ENCODE measurements around the gene PDLIM5. TPM values are rescaled to one million over a fixed set of nuclear protein-coding genes. Genes with fewer than 3 reads are reported as not detected.

PDLIM5 gene
- total RNA-seq, 2 donors from 2014 or later = 129 to 168 TPM

- Histone ChIP-seq H3K9ac (ENCODE audit: low read depth in 2 of 2, low read length in 2 of 2) (no peak overlapping the region), H3K4me3 (no peak overlapping the region), H3K9me3 (no peaks in the 10 kb centered on the region), H3K27ac (no peak overlapping the region), H3K27me3 (no peaks in the 10 kb centered on the region), H3K4me1 (peaks cover 7% of the 10 kb centered on the region), H3K36me3 (no peaks in the 10 kb centered on the region)
- no peak for DNase-seq
- intact Hi-C loops (cut with DNase I) = no loop called here
- no peak for TF ChIP-seq CTCF (IDR thresholded peaks at IDR 0.05)
These were observed 114.7 kb downstream of the PDLIM5 start for GRCh38 chr4:94566420-94566819.

- no peaks in the 10 kb centered on the region for H3K27me3 ChIP-seq
- H3K27ac ChIP-seq = no peak overlapping the region
- no peaks in the 10 kb centered on the region for H3K9me3 ChIP-seq
- intact Hi-C loops (cut with DNase I) = no loop called here
- H3K9ac ChIP-seq (ENCODE audit: low read depth in 2 of 2, low read length in 2 of 2) = no peak overlapping the region
- TF ChIP-seq CTCF (IDR thresholded peaks at IDR 0.05) = no peak
- DNase-seq = no peak
- no peak overlapping the region for H3K4me3 ChIP-seq
- peaks cover 3% of the 10 kb centered on the region for H3K4me1 ChIP-seq
- no peaks in the 10 kb centered on the region for H3K36me3 ChIP-seq
These were observed 116.1 kb downstream of the PDLIM5 start for GRCh38 chr4:94567811-94568210.

GRCh38 chr4:94570558-94570957 is 118.8 kb downstream of the PDLIM5 start:
- no peaks in the 10 kb centered on the region for H3K27me3 ChIP-seq
- DNase-seq = no peak
- TF ChIP-seq CTCF (IDR thresholded peaks at IDR 0.05) = no peak
- H3K9ac ChIP-seq (ENCODE audit: low read depth in 2 of 2, low read length in 2 of 2) = no peak overlapping the region
- H3K9me3 ChIP-seq = no peaks in the 10 kb centered on the region
- no peak overlapping the region for H3K27ac ChIP-seq
- H3K4me3 ChIP-seq = no peak overlapping the region
- intact Hi-C loops (cut with DNase I) = no loop called here
- no peaks in the 10 kb centered on the region for H3K4me1 ChIP-seq
- H3K36me3 ChIP-seq = no peaks in the 10 kb centered on the region

GRCh38 chr4:94571298-94571697 is 119.6 kb downstream of the PDLIM5 start:
- Histone ChIP-seq H3K27me3 (no peaks in the 10 kb centered on the region), H3K27ac (no peak overlapping the region), H3K9ac (ENCODE audit: low read depth in 2 of 2, low read length in 2 of 2) (no peak overlapping the region), H3K4me3 (no peak overlapping the region), H3K4me1 (no peaks in the 10 kb centered on the region), H3K9me3 (no peaks in the 10 kb centered on the region), H3K36me3 (no peaks in the 10 kb centered on the region)
- no peak for DNase-seq
- no peak for TF ChIP-seq CTCF (IDR thresholded peaks at IDR 0.05)
- intact Hi-C loops (cut with DNase I) = no loop called here

GRCh38 chr4:94571715-94572114 is 120.0 kb downstream of the PDLIM5 start:
- no peak for DNase-seq
- no peak overlapping the region for H3K27ac ChIP-seq
- no peak overlapping the region for H3K9ac ChIP-seq (ENCODE audit: low read depth in 2 of 2, low read length in 2 of 2)
- H3K4me3 ChIP-seq = no peak overlapping the region
- no peaks in the 10 kb centered on the region for H3K4me1 ChIP-seq
- no peaks in the 10 kb centered on the region for H3K27me3 ChIP-seq
- no peaks in the 10 kb centered on the region for H3K9me3 ChIP-seq
- intact Hi-C loops (cut with DNase I) = no loop called here
- no peak for TF ChIP-seq CTCF (IDR thresholded peaks at IDR 0.05)
- H3K36me3 ChIP-seq = no peaks in the 10 kb centered on the region

GRCh38 chr4:94574050-94574449 is 122.3 kb downstream of the PDLIM5 start:
- Histone ChIP-seq H3K27ac (no peak overlapping the region), H3K4me1 (no peaks in the 10 kb centered on the region), H3K4me3 (no peak overlapping the region), H3K9ac (ENCODE audit: low read depth in 2 of 2, low read length in 2 of 2) (no peak overlapping the region), H3K36me3 (no peaks in the 10 kb centered on the region), H3K27me3 (no peaks in the 10 kb centered on the region), H3K9me3 (no peaks in the 10 kb centered on the region)
- DNase-seq = no peak
- intact Hi-C loops (cut with DNase I) = no loop called here
- TF ChIP-seq CTCF (IDR thresholded peaks at IDR 0.05) = no peak

All from colonic mucosa (tissue), 4 donors.